Stimulated activated CD4-positive, alpha-beta T cell treated with anti-CD3 and anti-CD28 coated beads, Interleukin-1b, Interleukin-23, amount 100 ng/mL, for 24 hours (primary cell): ENCODE results near the gene PRICKLE1.

Experiments used
- DNase-seq, 4 experiments: peaks; one replicate each; pipeline ENCODE4 v3.0.0-alpha.2; 2020; ENCODE audit warnings: low read depth in 4 of 4, low spot score in 1 of 4

Gene PRICKLE1

DNA sequence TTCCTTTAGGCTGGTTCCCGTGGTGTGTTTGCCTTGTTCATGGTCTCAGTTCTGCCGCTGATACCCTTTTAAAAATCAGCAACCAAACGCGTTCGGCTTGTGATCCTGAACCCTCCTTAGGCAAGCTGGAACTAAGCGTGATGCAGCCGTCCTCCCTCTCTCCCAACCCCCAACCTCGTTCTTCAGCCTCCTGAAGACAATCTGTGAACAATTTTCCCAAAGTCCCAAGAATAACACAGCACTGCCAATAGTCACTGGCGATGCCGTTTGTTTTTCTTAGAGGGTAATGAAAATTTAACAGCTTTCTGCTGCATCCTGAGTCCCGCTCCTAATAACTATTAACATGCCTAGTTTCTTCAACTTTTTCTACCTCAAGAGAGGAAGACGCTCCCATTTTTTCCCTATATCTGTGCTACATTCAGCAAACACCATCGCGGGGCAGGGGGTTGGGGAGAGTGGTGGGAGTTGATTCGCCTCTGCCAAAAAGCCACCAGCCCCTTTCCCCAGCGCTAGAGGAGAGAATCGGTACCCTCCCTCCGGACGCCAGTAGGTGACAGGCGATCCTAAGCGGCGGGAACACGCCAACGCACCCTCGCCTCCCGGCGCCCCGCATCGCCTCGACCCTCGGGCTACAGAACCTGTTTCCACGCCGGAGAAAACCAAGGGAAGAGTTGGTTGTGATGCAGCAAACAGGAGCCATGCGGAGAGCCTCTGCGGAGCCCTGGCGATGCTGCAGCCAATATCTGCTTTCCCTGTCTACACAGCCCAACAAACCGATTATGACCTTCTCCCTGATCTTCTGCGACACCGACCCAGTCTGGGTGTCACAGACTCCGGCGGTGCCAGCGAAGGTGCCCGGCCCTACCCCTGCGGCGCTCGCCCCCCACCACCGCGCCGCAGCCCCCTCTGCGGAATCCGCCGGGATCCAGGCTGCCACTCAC lies 752 bp downstream of the PRICKLE1 start:
- DNase-seq: no peak

DNA sequence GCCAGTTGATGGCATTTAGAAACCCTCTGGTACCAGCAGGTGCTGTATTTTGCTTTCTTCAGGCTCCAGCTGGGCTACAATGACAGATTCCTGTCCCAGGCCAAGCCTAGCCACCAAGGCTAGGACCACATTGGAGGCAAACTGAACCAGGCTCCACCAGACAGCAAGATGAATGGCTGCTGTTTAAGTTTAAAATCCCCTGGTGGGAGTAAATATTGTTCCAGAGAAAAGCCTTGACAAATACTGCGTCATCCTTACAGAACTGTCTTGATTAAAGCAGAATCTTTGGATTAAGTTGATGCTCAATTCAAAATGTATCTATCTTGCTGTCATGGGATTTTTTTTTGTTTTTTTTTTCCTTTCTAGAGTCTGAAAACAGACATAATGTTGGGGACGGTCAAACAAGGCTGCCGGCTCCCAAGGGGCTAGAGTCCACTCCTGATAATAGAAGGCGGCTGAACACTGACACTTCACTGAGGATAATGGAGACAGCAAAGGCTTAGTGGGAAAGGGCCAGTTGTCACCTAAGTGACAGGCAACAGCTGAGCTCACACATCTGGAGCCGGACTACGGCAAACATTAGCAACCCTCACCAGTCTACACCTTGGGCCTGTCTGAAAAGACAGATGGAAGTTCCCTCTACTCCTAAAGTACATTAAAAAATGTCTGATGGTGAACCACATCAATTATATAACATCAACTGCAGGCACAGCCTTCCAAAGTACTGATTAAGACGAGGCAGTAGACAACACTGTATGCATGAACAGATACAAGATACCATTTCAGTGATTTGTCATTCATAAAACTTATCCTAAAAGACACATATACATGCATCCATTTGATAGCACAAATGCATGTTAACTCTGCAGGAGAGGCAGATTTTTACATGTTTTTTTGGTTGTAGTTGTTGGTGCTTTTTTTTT lies 1.7 kb downstream of the PRICKLE1 start:
- DNase-seq: no peak

DNA sequence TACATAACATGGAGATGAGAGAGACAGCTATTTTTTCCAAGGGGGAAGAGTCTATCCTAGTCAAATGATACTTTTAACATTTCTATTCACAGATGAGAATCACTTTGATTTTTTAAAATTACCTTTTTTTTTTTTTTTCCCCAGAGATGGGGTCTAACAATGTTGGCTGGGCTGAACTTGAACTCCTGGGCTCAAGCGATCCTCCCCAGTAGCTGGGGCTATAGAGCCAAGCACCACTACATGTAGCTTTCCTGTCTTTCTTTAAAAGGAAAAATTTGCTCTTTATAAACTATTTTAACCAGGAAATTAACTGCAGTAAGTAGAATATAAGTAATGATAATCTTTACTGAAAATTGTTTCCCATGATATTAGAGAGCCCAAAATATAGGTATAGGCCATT lies 3.3 kb downstream of the PRICKLE1 start:
- DNase-seq: no peak

DNA sequence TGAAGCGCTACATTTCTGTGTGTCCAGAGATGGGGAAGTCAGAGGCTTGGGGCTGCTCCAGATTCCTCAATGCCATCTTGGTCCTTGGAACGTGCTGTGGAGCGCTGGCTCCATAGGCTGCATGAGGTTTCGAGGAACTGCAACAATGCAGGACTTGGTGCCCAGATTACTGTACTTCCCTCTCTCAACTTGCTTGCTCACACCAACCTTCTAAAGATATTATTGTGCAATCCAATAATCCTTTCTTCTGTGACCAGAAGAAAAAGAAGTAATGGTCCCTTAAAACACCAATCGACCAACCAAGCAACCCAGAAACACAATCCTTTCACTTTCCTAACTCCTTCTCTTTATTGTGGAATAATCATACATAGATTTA lies 3.7 kb downstream of the PRICKLE1 start:
- DNase-seq: no peak

DNA sequence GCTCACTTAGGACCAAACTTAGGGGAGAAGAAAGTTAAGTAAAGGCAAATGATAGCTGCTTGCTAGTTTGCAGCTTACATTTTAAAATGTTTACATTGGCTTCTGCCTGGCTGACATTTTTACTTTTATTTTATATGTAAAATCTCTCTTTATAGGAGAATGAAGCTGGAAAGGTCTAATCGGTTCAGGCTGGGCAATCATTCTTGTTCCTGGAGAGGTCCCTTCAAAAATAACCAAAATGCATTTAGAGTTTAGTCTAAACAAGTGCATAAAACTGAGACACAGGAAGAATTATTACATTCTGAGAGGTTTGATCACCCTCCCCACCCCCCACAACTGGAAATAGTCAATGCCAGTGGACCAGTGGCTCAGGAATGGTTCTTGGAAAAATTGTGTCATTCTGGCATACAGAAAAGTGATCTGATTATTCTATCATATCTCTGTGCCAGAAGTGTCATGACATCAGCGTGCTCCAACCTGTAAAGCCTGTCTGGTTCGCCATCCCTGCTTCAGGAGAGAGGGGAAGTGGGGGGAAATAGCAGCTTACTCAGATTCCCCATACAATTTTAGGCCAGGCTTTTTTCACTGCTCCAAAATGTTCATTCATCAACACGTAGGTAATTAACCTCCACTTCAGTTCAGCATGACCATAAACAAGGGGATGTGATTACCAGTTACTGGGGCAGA lies 4.2 kb downstream of the PRICKLE1 start:
- DNase-seq: no peak

DNA sequence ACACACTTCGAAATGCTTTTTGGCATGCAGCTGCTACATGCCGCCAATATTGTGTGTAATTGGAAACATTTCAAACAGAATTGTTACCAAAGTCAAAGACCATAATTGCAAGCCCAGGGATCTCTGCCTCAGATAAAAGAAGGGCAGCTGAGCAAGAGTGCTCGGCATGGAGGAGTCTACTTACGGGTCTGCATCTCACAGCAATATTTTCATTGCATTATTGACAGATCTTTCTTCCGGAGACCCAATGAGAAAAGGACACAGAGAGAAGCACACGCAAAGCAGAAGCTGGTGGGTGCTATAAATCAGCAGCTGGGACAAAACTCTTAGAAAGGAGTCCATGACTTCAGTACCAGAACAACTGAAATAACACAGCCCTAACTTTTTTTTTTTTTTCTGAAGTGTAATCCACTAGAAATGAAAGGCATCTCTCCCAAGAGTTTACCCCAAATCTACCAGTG lies 4.9 kb downstream of the PRICKLE1 start:
- no peak for DNase-seq

DNA sequence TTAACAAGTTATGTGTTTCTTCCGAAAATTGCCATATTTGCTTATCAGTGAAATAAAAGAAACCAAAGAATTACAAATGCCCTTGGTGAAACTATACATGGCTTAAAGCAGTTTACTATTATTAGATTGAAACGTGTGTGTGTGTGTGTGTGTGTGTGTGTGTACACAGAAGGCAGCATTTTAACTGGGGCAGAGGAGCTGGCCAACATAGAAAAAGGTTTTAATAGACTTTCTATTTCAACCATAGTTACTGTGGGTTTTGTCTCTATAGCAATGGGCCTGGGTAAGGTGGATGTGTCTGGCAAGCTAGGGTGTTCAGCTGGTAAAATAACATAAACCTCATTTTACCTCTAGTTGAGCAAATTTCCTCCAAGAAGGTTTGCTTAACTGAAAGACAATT lies 6.5 kb downstream of the PRICKLE1 start:
- no peak for DNase-seq

DNA sequence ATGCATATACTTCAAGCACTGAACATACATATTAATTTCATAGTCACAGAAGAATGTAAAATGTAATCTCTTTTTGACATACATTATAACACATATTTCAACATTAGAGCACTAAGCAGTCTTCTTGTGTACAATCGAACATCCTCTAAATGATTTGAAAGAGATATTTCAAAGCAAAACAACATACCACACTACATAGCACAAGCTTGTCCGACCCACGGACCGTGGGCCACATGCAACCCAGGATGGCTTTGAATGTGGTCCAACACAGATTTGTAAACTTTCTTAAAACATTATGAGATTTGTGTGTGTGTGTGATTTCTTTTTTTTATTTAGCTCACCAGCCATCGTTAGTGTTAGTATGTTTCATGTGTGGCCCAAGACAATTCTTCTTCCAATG lies 7.0 kb downstream of the PRICKLE1 start:
- no peak for DNase-seq

DNA sequence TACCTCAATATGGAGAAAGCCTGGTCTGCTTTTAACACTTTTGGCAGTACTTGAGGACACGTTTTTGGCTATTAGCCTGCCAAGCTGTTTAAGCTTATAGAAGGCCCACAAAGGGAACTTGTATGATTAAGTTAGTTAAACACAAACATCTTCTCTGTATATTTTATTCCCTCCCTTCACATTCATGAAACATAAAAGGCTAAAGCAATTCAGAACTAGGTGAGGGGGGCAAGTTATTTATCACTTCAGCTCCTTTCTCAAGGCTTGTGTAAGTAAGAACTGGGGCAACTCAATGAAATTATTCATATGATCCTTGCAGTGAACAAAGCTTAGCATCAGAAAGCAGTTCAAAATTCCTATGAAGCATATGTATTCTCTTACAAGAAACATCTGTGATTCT lies 7.5 kb downstream of the PRICKLE1 start:
- DNase-seq: no peak

DNA sequence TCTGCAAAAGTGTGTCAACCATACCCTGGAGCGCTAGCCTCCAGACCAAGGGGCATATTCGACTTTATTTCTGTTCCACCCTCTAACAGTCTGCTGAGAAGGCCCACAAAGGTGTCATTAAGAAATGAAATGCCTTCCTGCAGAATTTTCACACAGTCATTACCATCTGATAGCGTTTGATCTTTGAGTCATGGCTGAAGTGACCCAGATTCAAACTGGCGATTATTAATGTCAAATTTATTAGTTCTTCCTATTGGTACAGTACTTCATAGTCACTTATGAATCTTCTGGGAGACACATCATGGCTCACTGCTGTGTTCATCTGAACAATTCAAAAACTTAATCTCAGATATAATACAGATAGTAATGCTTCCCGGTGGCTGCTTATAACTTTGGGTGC lies 13.2 kb downstream of the PRICKLE1 start:
- no peak for DNase-seq

DNA sequence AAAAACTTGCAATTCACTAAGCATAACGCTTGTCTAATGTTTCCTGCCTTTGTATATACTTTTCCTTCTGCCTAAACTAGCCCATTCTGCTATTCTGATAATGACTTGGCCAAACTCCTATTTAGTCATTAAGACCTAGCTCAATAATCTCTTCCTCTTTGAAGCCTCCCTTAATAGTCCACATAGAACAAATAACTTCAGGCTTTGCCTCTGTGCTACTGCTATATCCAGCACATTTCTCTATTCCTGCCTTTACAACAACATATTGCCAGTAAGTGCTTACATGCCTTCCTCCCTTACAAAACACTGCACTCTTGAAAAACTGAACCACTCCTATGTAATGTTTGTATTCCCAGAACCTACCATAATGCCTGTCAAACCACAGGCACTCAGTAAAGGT lies 13.8 kb downstream of the PRICKLE1 start:
- DNase-seq: no peak

DNA sequence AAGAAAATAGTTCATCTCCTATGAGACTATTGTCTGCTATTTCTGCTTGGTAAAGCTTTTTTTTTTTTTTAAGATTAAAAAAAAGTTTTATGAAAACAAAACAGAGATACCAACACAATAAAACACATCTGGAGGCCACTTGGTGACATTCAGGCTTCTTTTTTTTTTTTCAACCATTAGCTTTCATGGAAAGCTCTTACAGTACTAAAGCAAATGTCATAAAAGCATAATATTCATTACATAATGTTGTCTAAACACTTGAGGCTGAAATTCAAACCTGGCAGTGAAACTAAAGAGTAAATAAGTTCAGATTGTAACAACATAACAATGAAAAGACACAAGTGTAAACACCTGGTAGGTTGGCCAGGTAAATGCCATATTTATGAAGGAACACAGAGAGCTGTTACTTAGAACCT lies 14.7 kb downstream of the PRICKLE1 start:
- DNase-seq: no peak

DNA sequence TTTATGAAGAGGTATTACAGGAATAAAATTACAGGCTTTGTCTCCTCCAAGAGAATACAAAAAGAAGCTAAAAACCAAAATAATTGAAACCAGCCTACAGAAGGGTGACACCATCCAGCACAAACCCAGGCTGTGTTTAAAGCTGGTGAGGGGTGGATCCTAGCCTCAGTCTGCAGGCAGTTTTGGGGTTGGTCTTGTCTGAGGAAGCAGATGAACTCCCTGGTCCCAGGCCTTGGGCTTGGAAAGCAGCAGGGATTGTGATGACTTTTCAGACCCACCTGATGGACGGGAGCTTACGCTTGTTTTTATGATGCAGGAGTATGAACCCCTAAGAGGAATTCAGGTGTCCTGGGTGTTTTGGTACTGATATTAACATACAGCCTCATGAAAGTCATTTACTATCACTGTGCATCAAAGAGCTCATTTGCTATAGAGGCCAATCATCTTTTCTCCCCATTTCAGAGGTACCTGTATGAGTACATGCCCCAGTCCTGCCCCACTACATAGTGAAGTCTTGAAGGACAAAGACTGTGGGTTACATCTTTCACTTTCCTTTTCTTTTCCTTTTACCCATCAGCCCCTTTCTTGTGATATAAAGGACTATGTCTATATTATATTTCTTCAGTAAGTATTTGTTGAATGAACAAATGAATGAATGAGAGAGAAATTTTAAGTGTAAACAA lies 18.1 kb downstream of the PRICKLE1 start:
- no peak for DNase-seq

DNA sequence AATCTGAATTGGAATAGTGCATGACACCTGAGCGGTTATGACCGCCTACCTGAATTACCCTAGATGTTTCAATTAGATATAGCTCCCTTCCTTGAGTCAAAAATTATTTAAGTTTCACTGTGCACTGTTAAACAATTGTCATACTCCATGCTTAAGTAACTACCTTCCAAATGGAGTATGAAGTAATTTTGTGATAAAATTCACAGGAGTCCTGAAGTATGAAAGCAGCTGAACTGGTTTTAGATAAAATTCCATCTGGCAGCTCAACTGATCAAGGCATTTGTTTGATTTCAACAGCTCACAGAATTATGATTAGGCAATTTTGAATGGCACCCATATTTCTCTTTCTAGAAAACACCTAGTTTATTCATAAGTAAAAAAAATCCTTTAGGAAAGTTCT lies 19.5 kb downstream of the PRICKLE1 start:
- no peak for DNase-seq

DNA sequence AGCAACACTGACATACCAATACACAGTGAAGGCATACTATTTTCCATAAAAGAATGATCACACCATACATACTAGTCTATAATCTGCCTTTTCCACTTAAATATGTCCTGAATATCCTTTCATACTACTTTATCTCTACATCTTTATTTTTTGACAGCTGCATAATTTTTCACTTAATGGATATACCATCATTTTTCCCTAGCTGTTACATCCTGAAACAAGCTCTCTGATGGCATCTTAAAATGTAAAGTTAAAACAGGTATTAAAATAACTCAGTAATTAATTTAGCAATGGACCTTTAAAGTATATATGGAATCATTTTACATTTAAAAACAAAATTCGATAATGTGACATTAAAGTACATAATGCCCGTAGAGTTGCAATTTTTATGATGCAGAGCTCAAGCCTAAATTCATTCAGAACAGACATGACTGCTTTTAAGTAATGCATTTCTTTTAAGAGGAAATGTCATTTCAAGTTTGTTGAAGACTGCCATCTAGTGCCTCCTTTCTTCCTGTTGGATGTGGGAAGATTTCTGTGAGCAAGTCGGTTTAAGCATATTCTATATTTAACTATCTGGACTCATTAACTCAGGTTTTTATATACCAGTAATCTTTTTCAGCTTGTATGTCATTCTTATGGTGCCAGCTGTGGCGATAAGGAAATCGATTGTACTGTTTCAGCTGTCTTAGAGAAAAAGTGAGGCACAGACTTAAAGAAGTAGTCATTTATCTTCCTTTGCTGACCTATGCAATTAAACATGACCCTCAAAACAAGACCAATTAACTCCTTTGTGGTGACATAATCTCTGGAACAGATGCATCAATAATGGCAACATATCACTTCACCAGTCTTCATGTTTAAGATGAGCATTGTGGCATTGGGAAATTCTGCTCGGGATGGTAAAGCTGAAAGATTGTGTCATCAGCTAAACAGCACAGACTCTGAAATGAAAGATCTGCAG lies 20.3 kb downstream of the PRICKLE1 start:
- DNase-seq: no peak

DNA sequence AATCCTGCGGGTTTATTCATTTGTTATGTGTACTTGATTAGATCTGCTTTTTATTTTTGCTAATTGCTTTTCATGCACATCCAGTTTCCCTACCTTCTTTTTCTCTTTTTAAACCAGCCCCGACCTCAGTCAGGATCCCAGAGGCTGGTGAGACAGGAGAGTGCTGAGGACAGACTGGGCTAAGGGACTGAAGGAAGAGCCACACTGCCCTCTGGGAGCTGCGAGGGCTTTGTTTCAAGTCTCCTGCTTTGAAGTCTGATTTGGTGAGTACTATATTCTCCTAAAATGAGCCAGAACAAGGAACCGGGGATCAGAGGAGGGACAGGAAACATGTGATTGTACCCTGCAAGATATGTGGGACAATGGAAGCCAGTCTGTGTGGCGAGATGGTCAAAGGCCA lies 23.9 kb downstream of the PRICKLE1 start:
- DNase-seq: no peak

DNA sequence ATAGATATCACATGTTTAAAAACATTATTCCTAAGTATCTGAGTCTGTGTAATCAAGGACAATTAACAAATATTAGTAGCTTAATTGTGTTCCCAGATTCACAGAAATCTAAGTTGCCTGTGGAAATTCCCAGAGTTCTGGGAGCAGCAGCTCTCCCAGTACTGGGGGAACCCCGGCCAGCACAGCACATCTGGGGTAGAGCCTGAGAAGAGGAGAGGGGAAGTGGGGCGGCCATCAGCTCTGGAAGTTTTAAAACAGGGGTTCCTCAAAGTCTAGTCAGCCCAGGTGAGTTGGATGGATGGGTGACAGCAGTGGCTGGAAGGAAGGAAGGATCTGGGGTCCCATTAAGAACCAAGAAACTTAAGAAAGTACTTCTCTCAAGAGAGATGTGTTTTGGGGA lies 24.6 kb downstream of the PRICKLE1 start:
- no peak for DNase-seq

DNA sequence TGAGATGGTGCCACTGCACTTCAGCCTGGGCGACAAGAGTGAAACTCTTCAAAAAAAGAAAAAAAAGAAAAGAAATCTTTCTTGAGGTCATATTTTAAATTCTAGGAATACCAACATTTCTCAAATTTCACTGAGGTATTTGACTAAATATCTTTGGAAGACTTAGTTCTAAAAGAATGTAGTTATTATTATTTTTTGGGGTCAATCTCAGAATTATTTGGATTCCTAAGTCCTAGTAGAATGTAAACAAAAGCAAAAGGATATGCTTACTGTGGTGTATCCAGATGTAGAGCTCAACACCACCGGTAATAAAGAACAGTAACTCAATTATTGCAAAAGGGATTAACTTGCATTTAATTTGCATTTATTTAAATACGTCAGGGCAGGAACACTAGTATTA lies 25.0 kb downstream of the PRICKLE1 start:
- DNase-seq: no peak

DNA sequence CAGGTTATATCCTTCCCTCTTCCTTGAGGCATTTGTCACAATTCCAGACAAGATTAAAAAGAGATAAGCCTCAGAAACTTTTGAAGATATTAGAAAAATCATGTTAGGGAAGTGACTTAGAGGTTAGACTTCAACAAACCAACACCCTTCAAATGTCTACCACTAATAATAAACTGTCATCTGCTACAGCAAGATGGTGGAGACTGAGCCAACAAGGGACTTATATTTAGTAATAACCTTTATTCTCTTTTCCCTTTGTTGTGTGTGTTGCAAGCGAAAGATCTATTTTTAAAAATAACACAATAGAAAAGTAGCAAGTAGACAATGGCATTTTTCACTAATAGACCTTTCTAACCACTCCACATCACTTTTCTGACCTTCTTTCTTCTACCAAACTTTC lies 28.6 kb downstream of the PRICKLE1 start:
- DNase-seq: no peak
